Fibroblast of lung (primary cell): ENCODE data around the gene SPAG5. TPM values are rescaled to one million over a fixed set of nuclear protein-coding genes. Genes with fewer than 3 reads are reported as not detected.

Experiments used
- DNase-seq, 2 donors: peaks; one replicate each; pipeline versions ENCODE4 v3.0.0 to v3.0.0-alpha.2; 2010; ENCODE audit warnings: low read depth in 2 of 2
- H2AFZ ChIP-seq: 2 replicates; pipeline ENCODE4 v1.5.1; 2012; ENCODE audit warnings: low read length, control low read depth, inconsistent platforms
- H3K27ac ChIP-seq: 2 replicates; pipeline ENCODE4 v1.5.1; 2011; ENCODE audit warnings: low read length, control low read depth; ENCODE audit not compliant: insufficient read depth
- H3K27me3 ChIP-seq: 2 replicates; pipeline ENCODE4 v1.5.1; 2011; ENCODE audit warnings: mild to moderate bottlenecking, low read length; ENCODE audit not compliant: control insufficient read depth, insufficient read depth
- H3K36me3 ChIP-seq: 2 replicates; pipeline ENCODE4 v1.5.1; 2011; ENCODE audit warnings: low read length; ENCODE audit not compliant: control insufficient read depth, insufficient read depth
- H3K4me1 ChIP-seq: 2 replicates; pipeline ENCODE4 v1.5.1; 2011; ENCODE audit warnings: low read length; ENCODE audit not compliant: control insufficient read depth, insufficient read depth; ENCODE audit errors: extremely low read depth
- H3K4me2 ChIP-seq: 2 replicates; pipeline ENCODE4 v1.5.1; 2011; ENCODE audit warnings: low read length, control low read depth; ENCODE audit not compliant: insufficient read depth; ENCODE audit errors: extremely low read depth
- H3K4me3 ChIP-seq, 4 experiments: fragments of 200-600 bp in 1 of 4; sonication (generic) in 1 of 4; replicated peaks in 1 of 4; 2 replicates each; pipeline ENCODE4 v1.5.1; 2011 to 2016; ENCODE audit warnings: low read length in 4 of 4, low read depth in 3 of 4, mild to moderate bottlenecking in 3 of 4, control low read depth in 2 of 4, inconsistent platforms in 1 of 4, mixed read lengths in 1 of 4; ENCODE audit not compliant: insufficient read depth in 1 of 4; ENCODE audit errors: control extremely low read depth in 1 of 4
- H3K79me2 ChIP-seq: 2 replicates; pipeline ENCODE4 v1.5.1; 2012; ENCODE audit warnings: mild to moderate bottlenecking, low read length, inconsistent platforms; ENCODE audit not compliant: control insufficient read depth, insufficient read depth
- H3K9ac ChIP-seq: 2 replicates; pipeline ENCODE4 v1.5.1; 2011; ENCODE audit warnings: mild to moderate bottlenecking, low read length, control low read depth; ENCODE audit not compliant: insufficient read depth
- H3K9me3 ChIP-seq: 2 replicates; pipeline ENCODE4 v1.5.1; 2012; ENCODE audit warnings: low read depth, low read length; ENCODE audit not compliant: control insufficient read depth, insufficient read depth
- H4K20me1 ChIP-seq: 2 replicates; pipeline ENCODE4 v1.5.1; 2011; ENCODE audit warnings: low read length; ENCODE audit not compliant: control insufficient read depth, insufficient read depth; ENCODE audit errors: extremely low read depth
- CTCF ChIP-seq, 2 donors: IDR thresholded peaks in 1 of 2; conservative IDR thresholded peaks in 1 of 2; 1 replicate in 1 of 2; 2 replicates in 1 of 2; pipeline ENCODE4 v1.5.1; 2011 to 2012; ENCODE audit warnings: low read length in 2 of 2, control low read depth in 1 of 2, inconsistent platforms in 1 of 2, low read depth in 1 of 2, mild to moderate bottlenecking in 1 of 2
- EZH2 ChIP-seq: IDR thresholded peaks from 2 replicates; pipeline ENCODE4 v1.5.1; 2012; ENCODE audit warnings: low read length, control low read depth, mild to moderate bottlenecking; ENCODE audit errors: missing control alignments
- polyA plus RNA-seq, 2 donors: library from polyadenylated mRNA; depleted of rRNA in 1 of 2; stranded (reverse) in 1 of 2; unstranded in 1 of 2; fragments of >200 nt; gene quantifications; 2 replicates each; pipeline ENCODE4 v1.2.1, GENCODE V29; 2011 to 2012; ENCODE audit warnings: missing spikeins in 1 of 2
- total RNA-seq: library from RNA; depleted of rRNA; stranded (reverse); fragments of >200 nt; gene quantifications from 2 replicates; pipeline ENCODE4 v1.2.1, GENCODE V29; 2014

SPAG5 gene
- total and polyA plus RNA-seq, 2 donors (not counting 1 experiment from before 2014, with no cell fraction given): 12.0 to 13.7 TPM

DNA sequence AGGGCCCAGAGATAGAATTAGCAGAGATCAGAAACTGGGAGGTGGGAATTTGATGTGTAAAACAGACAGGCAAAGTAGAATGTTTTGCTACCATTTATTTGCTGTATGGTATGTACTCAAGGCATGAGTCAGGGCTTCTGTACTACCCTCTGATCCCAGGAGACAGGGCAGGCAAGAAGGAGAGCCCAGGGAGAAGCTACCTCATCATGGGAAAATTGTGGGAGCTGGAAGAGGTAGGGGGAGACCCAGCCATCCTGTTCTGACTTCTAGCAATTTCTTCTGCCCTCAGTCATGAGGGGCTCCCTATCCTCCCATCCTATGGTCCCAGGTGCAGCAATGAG is 25.8 kb downstream of the SPAG5 start:
- Histone ChIP-seq H3K4me2 (no peak overlapping the region), H3K79me2 (peaks cover 12% of the 10 kb centered on the region), H3K9ac (no peak overlapping the region), H4K20me1 (no peaks in the 10 kb centered on the region), H3K4me1 (peaks cover 4% of the 10 kb centered on the region), H3K27me3 (no peaks in the 10 kb centered on the region), H3K9me3 (no peaks in the 10 kb centered on the region), H2AFZ (no peak overlapping the region), H3K4me3 (no peak overlapping the region), H3K36me3 (peaks cover 5% of the 10 kb centered on the region), H3K27ac (no peak overlapping the region)
- no peak for TF ChIP-seq EZH2
- TF ChIP-seq CTCF (conservative IDR thresholded peaks at IDR 0.05 in 1 of 2, IDR thresholded peaks at IDR 0.05 in 1 of 2; ENCODE audit: low read depth in 1 of 2, low read length in 2 of 2): no peak
- DNase-seq: no peak

DNA sequence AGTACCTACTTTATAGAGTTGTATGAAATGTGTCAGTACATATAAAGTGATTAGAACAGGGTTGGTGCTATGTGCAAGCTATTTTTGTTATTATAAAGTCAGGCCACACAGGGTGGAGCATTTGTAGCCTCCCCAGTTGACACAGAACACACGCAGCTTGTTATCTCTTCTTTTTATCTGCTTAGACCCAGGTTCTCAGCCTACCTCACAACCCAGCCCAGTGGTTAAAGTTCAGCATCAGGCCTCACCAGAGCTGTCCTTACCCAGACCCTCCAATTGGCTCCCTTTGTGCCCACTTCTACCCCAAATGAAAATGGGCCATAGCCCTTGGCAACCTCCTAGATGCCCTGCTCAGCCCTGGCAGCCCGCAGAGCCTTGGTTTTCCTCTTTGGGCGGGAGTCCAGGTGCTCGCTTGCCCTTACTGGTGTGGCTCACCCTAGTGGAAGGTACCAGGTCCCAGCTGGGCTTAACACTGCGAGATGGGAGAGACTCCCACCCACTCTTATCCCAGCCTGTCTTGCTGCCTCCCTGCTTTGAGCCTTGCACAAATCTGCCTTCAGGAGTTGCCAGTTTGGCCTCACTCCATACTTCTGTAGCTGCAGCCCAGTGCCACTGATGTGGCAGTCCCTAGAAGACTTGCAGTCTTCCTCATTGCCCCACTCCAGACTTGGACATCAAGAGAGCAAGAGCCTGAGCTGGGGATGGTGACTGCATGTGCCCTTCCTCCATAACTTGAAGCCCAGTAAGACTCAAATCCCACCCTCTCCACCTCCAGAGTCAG is 26.4 kb downstream of the SPAG5 start:
- Histone ChIP-seq H3K4me1 (peaks cover 4% of the 10 kb centered on the region), H3K4me3 (peak overlapping the region in 2 of 4 experiments; percentile 89), H3K4me2 (no peak overlapping the region), H2AFZ (no peak overlapping the region), H3K27ac (no peak overlapping the region), H3K9ac (no peak overlapping the region), H3K9me3 (no peaks in the 10 kb centered on the region), H3K79me2 (peaks cover 12% of the 10 kb centered on the region), H4K20me1 (no peaks in the 10 kb centered on the region), H3K36me3 (peaks cover 5% of the 10 kb centered on the region), H3K27me3 (no peaks in the 10 kb centered on the region)
- DNase-seq: no peak
- TF ChIP-seq EZH2: no peak
- no peak for TF ChIP-seq CTCF (conservative IDR thresholded peaks at IDR 0.05 in 1 of 2, IDR thresholded peaks at IDR 0.05 in 1 of 2; ENCODE audit: low read depth in 1 of 2, low read length in 2 of 2)

- TF ChIP-seq CTCF (conservative IDR thresholded peaks at IDR 0.05 in 1 of 2, IDR thresholded peaks at IDR 0.05 in 1 of 2; ENCODE audit: low read depth in 1 of 2, low read length in 2 of 2) (no peak), EZH2 (no peak)
- Histone ChIP-seq H3K27ac (peak within 1 kb of the TSS; percentile 59), H3K4me3 (peak within 1 kb of the TSS; percentile 80 to 94 (median 89))
Measured at GRCh38 chr17:28571361-28572122, 27.3 kb downstream of the SPAG5 start, which contains the start of gene PIGS. PIGS (minus strand) TSS chr17:28571524; CDS start chr17:28571496, 28 bp downstream.

More at GRCh38 chr17:28571361-28572122, 27.3 kb downstream of the SPAG5 start, which contains the start of gene PIGS:
- H3K4me1 ChIP-seq: no peaks in the 10 kb centered on the region
- peaks cover 5% of the 10 kb centered on the region for H3K36me3 ChIP-seq
- H3K4me2 ChIP-seq: peak within 1 kb of the TSS; percentile 96
- peak within 1 kb of the TSS; percentile 69 for H2AFZ ChIP-seq
- no peaks in the 10 kb centered on the region for H3K9me3 ChIP-seq
- no peaks in the 10 kb centered on the region for H4K20me1 ChIP-seq
- peak; percentile 87 to 88 for DNase-seq
- H3K27me3 ChIP-seq: no peaks in the 10 kb centered on the region
- peak within 1 kb of the TSS; percentile 83 for H3K9ac ChIP-seq
- H3K79me2 ChIP-seq: peaks cover 12% of the 10 kb centered on the region
